Fibroblast of lung (primary cell): ENCODE results near the gene C16orf89. TPM values are rescaled to one million over a fixed set of nuclear protein-coding genes. Genes with fewer than 3 reads are reported as not detected.

ENCODE experiments used
- DNase-seq, 2 donors: peaks; one replicate each; pipeline versions ENCODE4 v3.0.0 to v3.0.0-alpha.2; 2010; ENCODE audit warnings: low read depth in 2 of 2
- H2AFZ ChIP-seq: 2 replicates; pipeline ENCODE4 v1.5.1; 2012; ENCODE audit warnings: low read length, control low read depth, inconsistent platforms
- H3K27ac ChIP-seq: 2 replicates; pipeline ENCODE4 v1.5.1; 2011; ENCODE audit warnings: low read length, control low read depth; ENCODE audit not compliant: insufficient read depth
- H3K27me3 ChIP-seq: 2 replicates; pipeline ENCODE4 v1.5.1; 2011; ENCODE audit warnings: mild to moderate bottlenecking, low read length; ENCODE audit not compliant: control insufficient read depth, insufficient read depth
- H3K36me3 ChIP-seq: 2 replicates; pipeline ENCODE4 v1.5.1; 2011; ENCODE audit warnings: low read length; ENCODE audit not compliant: control insufficient read depth, insufficient read depth
- H3K4me1 ChIP-seq: 2 replicates; pipeline ENCODE4 v1.5.1; 2011; ENCODE audit warnings: low read length; ENCODE audit not compliant: control insufficient read depth, insufficient read depth; ENCODE audit errors: extremely low read depth
- H3K4me2 ChIP-seq: 2 replicates; pipeline ENCODE4 v1.5.1; 2011; ENCODE audit warnings: low read length, control low read depth; ENCODE audit not compliant: insufficient read depth; ENCODE audit errors: extremely low read depth
- H3K4me3 ChIP-seq, 4 experiments: fragments of 200-600 bp in 1 of 4; sonication (generic) in 1 of 4; replicated peaks in 1 of 4; 2 replicates each; pipeline ENCODE4 v1.5.1; 2011 to 2016; ENCODE audit warnings: low read length in 4 of 4, low read depth in 3 of 4, mild to moderate bottlenecking in 3 of 4, control low read depth in 2 of 4, inconsistent platforms in 1 of 4, mixed read lengths in 1 of 4; ENCODE audit not compliant: insufficient read depth in 1 of 4; ENCODE audit errors: control extremely low read depth in 1 of 4
- H3K79me2 ChIP-seq: 2 replicates; pipeline ENCODE4 v1.5.1; 2012; ENCODE audit warnings: mild to moderate bottlenecking, low read length, inconsistent platforms; ENCODE audit not compliant: control insufficient read depth, insufficient read depth
- H3K9ac ChIP-seq: 2 replicates; pipeline ENCODE4 v1.5.1; 2011; ENCODE audit warnings: mild to moderate bottlenecking, low read length, control low read depth; ENCODE audit not compliant: insufficient read depth
- H3K9me3 ChIP-seq: 2 replicates; pipeline ENCODE4 v1.5.1; 2012; ENCODE audit warnings: low read depth, low read length; ENCODE audit not compliant: control insufficient read depth, insufficient read depth
- H4K20me1 ChIP-seq: 2 replicates; pipeline ENCODE4 v1.5.1; 2011; ENCODE audit warnings: low read length; ENCODE audit not compliant: control insufficient read depth, insufficient read depth; ENCODE audit errors: extremely low read depth
- CTCF ChIP-seq, 2 donors: IDR thresholded peaks in 1 of 2; conservative IDR thresholded peaks in 1 of 2; 1 replicate in 1 of 2; 2 replicates in 1 of 2; pipeline ENCODE4 v1.5.1; 2011 to 2012; ENCODE audit warnings: low read length in 2 of 2, control low read depth in 1 of 2, inconsistent platforms in 1 of 2, low read depth in 1 of 2, mild to moderate bottlenecking in 1 of 2
- EZH2 ChIP-seq: IDR thresholded peaks from 2 replicates; pipeline ENCODE4 v1.5.1; 2012; ENCODE audit warnings: low read length, control low read depth, mild to moderate bottlenecking; ENCODE audit errors: missing control alignments
- polyA plus RNA-seq, 2 donors: library from polyadenylated mRNA; depleted of rRNA in 1 of 2; stranded (reverse) in 1 of 2; unstranded in 1 of 2; fragments of >200 nt; gene quantifications; 2 replicates each; pipeline ENCODE4 v1.2.1, GENCODE V29; 2011 to 2012; ENCODE audit warnings: missing spikeins in 1 of 2
- total RNA-seq: library from RNA; depleted of rRNA; stranded (reverse); fragments of >200 nt; gene quantifications from 2 replicates; pipeline ENCODE4 v1.2.1, GENCODE V29; 2014

Gene C16orf89
- total and polyA plus RNA-seq, 2 donors (not counting 1 experiment from before 2014, with no cell fraction given), result 0.53 to 5.9 TPM

- Histone ChIP-seq H3K9ac (no peak overlapping the region), H4K20me1 (no peaks in the 10 kb centered on the region), H3K36me3 (no peaks in the 10 kb centered on the region), H3K27ac (no peak overlapping the region), H3K79me2 (no peaks in the 10 kb centered on the region), H2AFZ (no peak overlapping the region), H3K4me1 (no peaks in the 10 kb centered on the region), H3K9me3 (no peaks in the 10 kb centered on the region), H3K4me2 (no peak overlapping the region), H3K27me3 (no peaks in the 10 kb centered on the region), H3K4me3 (no peak overlapping the region)
- TF ChIP-seq CTCF (conservative IDR thresholded peaks at IDR 0.05 in 1 of 2, IDR thresholded peaks at IDR 0.05 in 1 of 2; ENCODE audit: low read depth in 1 of 2, low read length in 2 of 2) (peak; percentile 33 to 50), EZH2 (no peak)
- DNase-seq, result no peak
Measured at GRCh38 chr16:5056352-5056751, 9.4 kb downstream of the C16orf89 start.

GRCh38 chr16:5054876-5055865, 10.6 kb downstream of the C16orf89 start:
- H3K27ac ChIP-seq, result no peak overlapping the region
- no peaks in the 10 kb centered on the region for H3K4me1 ChIP-seq
- no peaks in the 10 kb centered on the region for H3K36me3 ChIP-seq
- no peak overlapping the region for H2AFZ ChIP-seq
- TF ChIP-seq EZH2 (no peak), CTCF (conservative IDR thresholded peaks at IDR 0.05 in 1 of 2, IDR thresholded peaks at IDR 0.05 in 1 of 2; ENCODE audit: low read depth in 1 of 2, low read length in 2 of 2) (no peak)
- H3K4me3 ChIP-seq, result no peak overlapping the region
- no peaks in the 10 kb centered on the region for H3K9me3 ChIP-seq
- no peak overlapping the region for H3K4me2 ChIP-seq
- no peak overlapping the region for H3K9ac ChIP-seq
- H3K27me3 ChIP-seq, result no peaks in the 10 kb centered on the region
- no peak for DNase-seq
- no peaks in the 10 kb centered on the region for H3K79me2 ChIP-seq
- no peaks in the 10 kb centered on the region for H4K20me1 ChIP-seq

- H3K9me3 ChIP-seq, result no peaks in the 10 kb centered on the region
- no peaks in the 10 kb centered on the region for H3K4me1 ChIP-seq
- H3K9ac ChIP-seq, result no peak overlapping the region
- H4K20me1 ChIP-seq, result no peaks in the 10 kb centered on the region
- H3K79me2 ChIP-seq, result no peaks in the 10 kb centered on the region
- H3K27ac ChIP-seq, result no peak overlapping the region
- H2AFZ ChIP-seq, result no peak overlapping the region
- DNase-seq, result no peak
- TF ChIP-seq EZH2 (no peak), CTCF (conservative IDR thresholded peaks at IDR 0.05 in 1 of 2, IDR thresholded peaks at IDR 0.05 in 1 of 2; ENCODE audit: low read depth in 1 of 2, low read length in 2 of 2) (no peak)
- no peaks in the 10 kb centered on the region for H3K27me3 ChIP-seq
- no peak overlapping the region for H3K4me2 ChIP-seq
- no peak overlapping the region for H3K4me3 ChIP-seq
- H3K36me3 ChIP-seq, result no peaks in the 10 kb centered on the region
Measured at GRCh38 chr16:5046914-5047313, 18.8 kb downstream of the C16orf89 start.
